H1 (cell line): Measurements from ENCODE around the gene ACE.

Experiments used
- POLR2AphosphoS5 ChIP-seq: IDR thresholded peaks from 2 replicates; pipeline ENCODE4 v1.6.1; 2011; ENCODE audit warnings: low read depth, low read length
- TF ChIP-seq, protein P1 (sequence below), 3 experiments: IDR thresholded peaks; 1 replicate in 2 of 3; 2 replicates in 1 of 3; pipeline versions ENCODE4 v1.5.1 to v1.6.1; 2011; ENCODE audit warnings: low read length in 3 of 3, mild to moderate bottlenecking in 3 of 3, inconsistent platforms in 2 of 3, low read depth in 1 of 3, moderate library complexity in 1 of 3; ENCODE audit not compliant: insufficient read depth in 1 of 3; ENCODE audit errors: control extremely low read depth in 1 of 3

DNA sequence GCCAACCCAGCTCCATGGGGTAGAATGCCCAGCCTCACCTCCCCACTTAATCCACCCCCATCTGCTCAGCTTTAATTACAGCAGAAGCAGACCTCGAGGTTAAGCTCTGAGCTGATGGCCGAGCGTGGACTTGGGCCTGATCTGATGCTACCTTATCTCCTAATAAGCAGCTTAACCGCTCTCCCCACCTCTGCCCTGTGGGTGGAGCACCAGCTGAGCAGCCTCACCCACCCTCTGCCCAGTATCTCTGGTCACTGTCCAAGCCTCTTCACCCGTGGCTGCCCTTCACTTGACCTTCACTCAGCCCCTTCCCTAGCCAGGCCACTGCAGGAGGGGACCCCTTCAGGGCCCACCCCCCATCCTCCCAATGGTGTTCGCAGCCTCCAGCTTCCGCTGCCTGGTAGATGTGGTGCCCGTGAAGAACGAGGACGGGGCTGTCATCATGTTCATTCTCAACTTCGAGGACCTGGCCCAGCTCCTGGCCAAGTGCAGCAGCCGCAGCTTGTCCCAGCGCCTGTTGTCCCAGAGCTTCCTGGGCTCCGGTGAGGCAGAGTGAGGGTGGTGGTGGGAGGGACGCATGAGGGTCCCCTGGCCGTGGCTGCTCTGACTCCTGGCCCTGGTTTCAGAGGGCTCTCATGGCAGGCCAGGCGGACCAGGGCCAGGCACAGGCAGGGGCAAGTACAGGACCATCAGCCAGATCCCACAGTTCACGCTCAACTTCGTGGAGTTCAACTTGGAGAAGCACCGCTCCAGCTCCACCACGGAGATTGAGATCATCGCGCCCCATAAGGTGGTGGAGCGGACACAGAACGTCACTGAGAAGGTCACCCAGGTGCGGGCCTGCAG is 53.1 kb downstream of the ACE start:
- TF ChIP-seq, protein P1, sequence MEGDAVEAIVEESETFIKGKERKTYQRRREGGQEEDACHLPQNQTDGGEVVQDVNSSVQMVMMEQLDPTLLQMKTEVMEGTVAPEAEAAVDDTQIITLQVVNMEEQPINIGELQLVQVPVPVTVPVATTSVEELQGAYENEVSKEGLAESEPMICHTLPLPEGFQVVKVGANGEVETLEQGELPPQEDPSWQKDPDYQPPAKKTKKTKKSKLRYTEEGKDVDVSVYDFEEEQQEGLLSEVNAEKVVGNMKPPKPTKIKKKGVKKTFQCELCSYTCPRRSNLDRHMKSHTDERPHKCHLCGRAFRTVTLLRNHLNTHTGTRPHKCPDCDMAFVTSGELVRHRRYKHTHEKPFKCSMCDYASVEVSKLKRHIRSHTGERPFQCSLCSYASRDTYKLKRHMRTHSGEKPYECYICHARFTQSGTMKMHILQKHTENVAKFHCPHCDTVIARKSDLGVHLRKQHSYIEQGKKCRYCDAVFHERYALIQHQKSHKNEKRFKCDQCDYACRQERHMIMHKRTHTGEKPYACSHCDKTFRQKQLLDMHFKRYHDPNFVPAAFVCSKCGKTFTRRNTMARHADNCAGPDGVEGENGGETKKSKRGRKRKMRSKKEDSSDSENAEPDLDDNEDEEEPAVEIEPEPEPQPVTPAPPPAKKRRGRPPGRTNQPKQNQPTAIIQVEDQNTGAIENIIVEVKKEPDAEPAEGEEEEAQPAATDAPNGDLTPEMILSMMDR (IDR thresholded peaks at IDR 0.05; ENCODE audit: control extremely low read depth in 1 of 3, insufficient read depth in 1 of 3, low read depth in 1 of 3, low read length in 3 of 3), result no peak
- no peak for TF ChIP-seq POLR2AphosphoS5
